HG02870 (cell line): ENCODE measurements around the gene C14orf119.
"Not testable (repeated sequence)": the region's sequence is repeated elsewhere in the genome, so short reads cannot be mapped to it uniquely, and the experiment has no call there.

Source experiments
- ATAC-seq: cut with Tn5 transposase; IDR thresholded peaks from one replicate; pipeline ENCODE4 v1.9.1; 2021; ENCODE audit warnings: mild to moderate bottlenecking, moderate library complexity; ENCODE audit not compliant: unreplicated experiment

The C14orf119 gene

GRCh38 chr14:23107620-23108019 is 12.3 kb downstream of the C14orf119 start:
- not testable (repeated sequence) for ATAC-seq

- not testable (repeated sequence) for ATAC-seq
These were observed 12.9 kb downstream of the C14orf119 start for GRCh38 chr14:23108169-23108568.

- ATAC-seq, result no peak
These were observed 14.5 kb downstream of the C14orf119 start for GRCh38 chr14:23109769-23110168.

- no peak for ATAC-seq
These were observed 15.5 kb downstream of the C14orf119 start for GRCh38 chr14:23110579-23111365.

- no peak for ATAC-seq
These were observed 17.3 kb downstream of the C14orf119 start for GRCh38 chr14:23112359-23113178.

- ATAC-seq, result no peak
These were observed 18.3 kb downstream of the C14orf119 start for GRCh38 chr14:23113431-23114119.

GRCh38 chr14:23114120-23114458 is 18.8 kb downstream of the C14orf119 start:
- ATAC-seq, result no peak

- no peak for ATAC-seq
These were observed 19.3 kb downstream of the C14orf119 start for GRCh38 chr14:23114669-23115038.

- no peak for ATAC-seq
These were observed 19.9 kb downstream of the C14orf119 start for GRCh38 chr14:23115039-23115731.

GRCh38 chr14:23115918-23116317 is 20.6 kb downstream of the C14orf119 start:
- no peak for ATAC-seq

GRCh38 chr14:23117371-23118020 is 22.2 kb downstream of the C14orf119 start:
- no peak for ATAC-seq

- ATAC-seq, result no peak
These were observed 23.4 kb downstream of the C14orf119 start, which contains the start of gene CEBPE for GRCh38 chr14:23118506-23119362. Gene CEBPE, minus strand, starts transcription at chr14:23119255. Its CDS starts 164 bp downstream, at chr14:23119091.

GRCh38 chr14:23119363-23120327 is 24.3 kb downstream of the C14orf119 start:
- ATAC-seq, result no peak

GRCh38 chr14:23120541-23121251 is 25.4 kb downstream of the C14orf119 start:
- peak; percentile 69 for ATAC-seq

- no peak for ATAC-seq
These were observed 26.1 kb downstream of the C14orf119 start for GRCh38 chr14:23121361-23121771.

GRCh38 chr14:23122086-23122485 is 26.8 kb downstream of the C14orf119 start:
- ATAC-seq, result no peak

- ATAC-seq, result no peak
These were observed 28.1 kb downstream of the C14orf119 start for GRCh38 chr14:23123419-23123818.
